ENCODE measurements around the gene DUSP15.

- TF ChIP-seq, protein P1, sequence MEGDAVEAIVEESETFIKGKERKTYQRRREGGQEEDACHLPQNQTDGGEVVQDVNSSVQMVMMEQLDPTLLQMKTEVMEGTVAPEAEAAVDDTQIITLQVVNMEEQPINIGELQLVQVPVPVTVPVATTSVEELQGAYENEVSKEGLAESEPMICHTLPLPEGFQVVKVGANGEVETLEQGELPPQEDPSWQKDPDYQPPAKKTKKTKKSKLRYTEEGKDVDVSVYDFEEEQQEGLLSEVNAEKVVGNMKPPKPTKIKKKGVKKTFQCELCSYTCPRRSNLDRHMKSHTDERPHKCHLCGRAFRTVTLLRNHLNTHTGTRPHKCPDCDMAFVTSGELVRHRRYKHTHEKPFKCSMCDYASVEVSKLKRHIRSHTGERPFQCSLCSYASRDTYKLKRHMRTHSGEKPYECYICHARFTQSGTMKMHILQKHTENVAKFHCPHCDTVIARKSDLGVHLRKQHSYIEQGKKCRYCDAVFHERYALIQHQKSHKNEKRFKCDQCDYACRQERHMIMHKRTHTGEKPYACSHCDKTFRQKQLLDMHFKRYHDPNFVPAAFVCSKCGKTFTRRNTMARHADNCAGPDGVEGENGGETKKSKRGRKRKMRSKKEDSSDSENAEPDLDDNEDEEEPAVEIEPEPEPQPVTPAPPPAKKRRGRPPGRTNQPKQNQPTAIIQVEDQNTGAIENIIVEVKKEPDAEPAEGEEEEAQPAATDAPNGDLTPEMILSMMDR (conservative IDR thresholded peaks at IDR 0.05; ENCODE audit: low read depth, low read length): no peak
- TF ChIP-seq EZH2 (IDR thresholded peaks at IDR 0.05; ENCODE audit: low read length, unreplicated experiment) (no peak), EZH2phosphoT487 (IDR thresholded peaks at IDR 0.05; ENCODE audit: borderline replicate concordance, low read length) (no peak)
Observed at GRCh38 chr20:31872406-31872805, 2.1 kb upstream of the DUSP15 start.
